Myocyte (in vitro differentiated cells): ENCODE results near the gene PAFAH1B2. TPM values are rescaled to one million over a fixed set of nuclear protein-coding genes. Genes with fewer than 3 reads are reported as not detected.
"Not testable (repeated sequence)": the region's sequence is repeated elsewhere in the genome, so short reads cannot be mapped to it uniquely, and the experiment has no call there.

ENCODE experiments used
- DNase-seq: peaks from one replicate; pipeline ENCODE4 v3.0.0-alpha.2; 2012; ENCODE audit warnings: low read depth
- total RNA-seq: library from RNA; depleted of rRNA; stranded (reverse); fragments of >200 nt; gene quantifications from 2 replicates; pipeline ENCODE4 v1.2.3, GENCODE V29; 2014

The PAFAH1B2 gene
- total RNA-seq, 1 donor from 2014 or later, result 93.0 TPM

DNA sequence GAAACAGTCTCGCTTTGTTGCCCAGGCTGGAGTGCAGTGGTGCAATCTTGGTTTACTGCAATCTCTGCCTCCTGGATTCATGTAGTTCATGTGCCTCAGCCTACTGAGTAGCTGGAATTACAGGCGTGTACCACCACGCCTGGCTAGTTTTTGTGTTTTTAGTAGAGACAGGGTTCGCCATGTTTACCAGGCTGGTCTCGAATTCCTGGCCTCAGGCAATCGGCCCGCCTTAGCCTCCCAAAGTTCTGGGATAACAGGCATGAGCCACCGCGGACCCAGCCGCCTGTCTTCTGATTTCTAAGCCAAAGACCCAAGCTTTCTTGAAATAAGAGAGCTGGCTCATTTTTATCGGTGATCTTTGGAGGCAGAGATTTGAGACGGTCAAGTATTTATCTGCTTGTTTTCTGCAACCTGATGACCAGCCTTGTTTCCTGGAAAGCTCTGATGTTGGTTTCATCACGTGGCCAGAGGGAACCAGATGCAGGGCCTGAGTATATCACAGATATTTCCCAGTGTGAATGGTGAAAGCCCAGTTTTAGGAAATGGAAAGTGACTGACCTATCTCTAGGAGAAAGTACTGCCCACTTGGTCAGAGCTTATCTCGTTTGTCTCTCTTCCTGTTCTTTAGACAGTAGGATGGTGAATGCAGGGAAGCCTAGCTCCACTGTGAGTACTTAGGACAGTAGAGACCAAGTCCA lies 28.8 kb downstream of the PAFAH1B2 start:
- DNase-seq, result no peak

- no peak for DNase-seq
Measured at GRCh38 chr11:117175104-117175503, 31.0 kb downstream of the PAFAH1B2 start.

DNA sequence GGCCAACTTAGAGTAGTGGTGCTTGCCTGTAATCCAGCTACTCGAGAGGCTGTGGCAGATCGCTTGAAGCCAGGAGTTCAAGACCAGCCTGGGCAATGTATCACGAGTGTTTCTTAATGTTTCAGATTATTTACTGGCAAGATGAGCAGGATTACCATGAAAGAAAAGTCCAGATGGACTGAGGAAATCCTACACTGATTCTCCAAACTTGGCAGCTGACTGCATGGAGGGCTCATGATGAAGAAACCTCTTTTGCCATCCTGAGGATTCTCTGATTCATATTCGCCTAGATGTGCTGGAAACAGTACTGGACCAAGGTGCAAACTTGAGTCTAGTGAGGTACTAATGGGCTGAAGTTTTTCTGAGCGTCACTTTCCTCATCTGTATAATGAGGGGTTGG lies 31.7 kb downstream of the PAFAH1B2 start:
- DNase-seq, result no peak

DNA sequence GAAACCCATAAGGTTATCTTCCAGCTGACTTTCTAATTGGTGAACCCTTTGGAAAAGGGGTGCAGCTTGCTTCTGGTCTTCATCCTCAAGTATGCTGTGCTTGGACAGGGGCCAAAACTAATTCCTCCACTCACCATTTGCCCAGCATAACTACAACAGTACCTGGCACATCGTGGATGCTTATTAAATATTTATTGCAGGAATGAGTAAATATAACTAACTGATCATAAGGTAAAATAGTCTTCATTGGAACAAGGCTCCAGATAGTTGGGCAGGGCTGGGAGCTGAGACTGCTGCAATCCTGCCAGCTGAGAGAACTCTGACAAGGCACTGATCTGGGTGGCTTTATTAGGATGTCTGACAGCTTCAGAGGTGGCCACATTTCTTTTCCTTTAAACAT lies 32.1 kb downstream of the PAFAH1B2 start:
- DNase-seq, result no peak

- DNase-seq, result no peak
Measured at GRCh38 chr11:117177534-117178209, 33.6 kb downstream of the PAFAH1B2 start.

- peak; percentile 95 for DNase-seq
Measured at GRCh38 chr11:117178210-117179034, 34.3 kb downstream of the PAFAH1B2 start, which contains the start of gene SIDT2. Gene SIDT2, plus strand, starts transcription at chr11:117178743. Its CDS starts 521 bp downstream, at chr11:117179264.

DNA sequence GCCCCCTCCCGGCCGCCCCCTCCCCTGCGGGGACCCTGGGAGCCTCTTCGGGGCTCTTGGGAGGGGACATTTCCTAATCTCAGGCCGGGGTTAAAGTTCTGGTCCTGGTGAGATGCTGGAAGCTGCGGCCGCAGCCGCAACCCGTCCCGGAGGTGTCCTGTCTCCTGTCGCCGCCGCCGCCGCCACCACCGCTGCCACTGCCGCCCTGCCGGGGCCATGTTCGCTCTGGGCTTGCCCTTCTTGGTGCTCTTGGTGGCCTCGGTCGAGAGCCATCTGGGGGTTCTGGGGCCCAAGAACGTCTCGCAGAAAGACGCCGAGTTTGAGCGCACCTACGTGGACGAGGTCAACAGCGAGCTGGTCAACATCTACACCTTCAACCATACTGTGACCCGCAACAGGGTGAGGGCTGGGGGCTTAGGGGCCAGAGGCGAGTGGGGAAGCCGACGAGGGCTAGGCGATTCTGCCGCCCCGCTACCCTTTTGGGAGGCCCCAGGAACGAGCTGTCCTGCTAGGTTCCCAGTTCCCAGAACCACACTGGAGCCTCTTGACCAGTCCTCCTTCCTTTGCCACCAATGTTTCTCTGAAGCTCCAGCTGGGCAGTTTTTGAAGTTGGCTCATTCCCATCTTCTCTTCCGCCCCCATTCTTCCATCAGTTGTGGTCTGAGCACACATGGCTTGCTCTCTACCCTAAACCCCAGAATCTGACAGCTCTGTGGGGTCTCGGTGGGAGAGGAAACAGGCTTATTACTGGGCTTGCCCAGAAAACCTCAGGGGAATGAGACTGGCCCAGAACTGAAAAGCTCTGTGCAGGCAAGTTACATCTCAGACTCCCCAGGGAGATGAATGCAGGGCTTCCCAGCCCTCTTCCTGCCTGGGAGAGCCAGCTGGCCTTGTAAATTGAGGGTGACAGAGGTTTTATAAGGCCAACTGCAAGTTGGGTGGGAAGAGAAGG lies 35.2 kb downstream of the PAFAH1B2 start:
- DNase-seq, result peak; percentile 77

DNA sequence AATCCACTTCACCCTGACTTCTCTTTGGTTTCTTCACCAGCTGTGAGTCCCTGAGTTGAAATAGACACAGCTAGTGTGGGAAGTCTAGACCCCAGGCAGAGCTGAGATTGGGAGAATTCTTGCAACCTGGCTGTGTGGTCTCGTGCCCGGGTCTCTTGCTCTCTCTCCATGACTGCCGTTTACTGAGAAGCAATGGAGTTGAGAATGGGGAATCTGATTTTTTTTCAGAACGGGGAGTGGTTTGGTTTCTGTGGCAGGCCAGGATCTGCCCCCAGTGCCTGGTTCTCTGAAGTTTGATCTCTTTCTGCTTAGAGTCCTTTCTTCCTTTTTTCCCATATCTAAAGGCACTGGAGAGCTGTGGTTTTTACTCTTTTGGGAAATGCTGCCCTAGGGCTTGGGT lies 35.9 kb downstream of the PAFAH1B2 start:
- no peak for DNase-seq

DNA sequence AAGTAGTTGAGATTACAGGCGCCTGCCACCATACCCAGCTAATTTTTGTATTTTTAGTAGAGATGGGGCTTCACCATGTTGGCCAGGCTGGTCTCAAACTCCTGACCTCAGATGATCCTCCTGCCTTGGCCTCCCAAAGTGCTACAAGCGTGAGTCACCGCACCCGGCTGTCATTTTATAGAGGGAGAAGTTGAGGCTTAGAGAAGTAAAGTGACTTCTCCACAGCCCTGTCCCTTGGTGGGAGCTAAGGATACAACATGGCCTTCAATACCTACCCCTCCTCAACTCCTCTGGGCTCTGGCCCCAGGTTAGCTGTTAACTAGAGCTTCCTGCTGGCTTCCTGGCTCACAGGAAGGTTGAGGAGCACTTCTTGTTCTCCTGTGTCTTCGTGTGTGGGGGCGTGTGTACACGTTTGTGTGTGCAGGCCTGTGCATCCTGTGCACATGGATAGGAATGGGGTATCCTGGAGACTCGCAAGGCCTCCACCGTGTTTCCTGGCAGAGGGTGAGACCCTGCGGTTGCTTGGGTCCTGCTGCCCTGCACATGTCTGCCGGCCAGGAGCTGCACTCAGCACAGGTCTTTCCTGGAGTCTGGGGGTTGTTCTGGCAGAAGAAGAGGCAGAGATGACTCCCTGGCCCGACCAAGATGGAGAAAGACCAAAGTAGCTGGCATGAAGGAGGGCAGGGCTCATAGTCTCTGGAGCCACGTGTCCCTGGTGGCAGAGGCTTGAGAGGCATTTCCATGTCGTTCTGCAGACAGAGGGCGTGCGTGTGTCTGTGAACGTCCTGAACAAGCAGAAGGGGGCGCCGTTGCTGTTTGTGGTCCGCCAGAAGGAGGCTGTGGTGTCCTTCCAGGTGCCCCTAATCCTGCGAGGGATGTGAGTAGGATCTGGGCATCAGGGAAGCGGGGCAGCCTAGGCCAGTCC lies 36.8 kb downstream of the PAFAH1B2 start:
- peak; percentile 73 for DNase-seq

DNA sequence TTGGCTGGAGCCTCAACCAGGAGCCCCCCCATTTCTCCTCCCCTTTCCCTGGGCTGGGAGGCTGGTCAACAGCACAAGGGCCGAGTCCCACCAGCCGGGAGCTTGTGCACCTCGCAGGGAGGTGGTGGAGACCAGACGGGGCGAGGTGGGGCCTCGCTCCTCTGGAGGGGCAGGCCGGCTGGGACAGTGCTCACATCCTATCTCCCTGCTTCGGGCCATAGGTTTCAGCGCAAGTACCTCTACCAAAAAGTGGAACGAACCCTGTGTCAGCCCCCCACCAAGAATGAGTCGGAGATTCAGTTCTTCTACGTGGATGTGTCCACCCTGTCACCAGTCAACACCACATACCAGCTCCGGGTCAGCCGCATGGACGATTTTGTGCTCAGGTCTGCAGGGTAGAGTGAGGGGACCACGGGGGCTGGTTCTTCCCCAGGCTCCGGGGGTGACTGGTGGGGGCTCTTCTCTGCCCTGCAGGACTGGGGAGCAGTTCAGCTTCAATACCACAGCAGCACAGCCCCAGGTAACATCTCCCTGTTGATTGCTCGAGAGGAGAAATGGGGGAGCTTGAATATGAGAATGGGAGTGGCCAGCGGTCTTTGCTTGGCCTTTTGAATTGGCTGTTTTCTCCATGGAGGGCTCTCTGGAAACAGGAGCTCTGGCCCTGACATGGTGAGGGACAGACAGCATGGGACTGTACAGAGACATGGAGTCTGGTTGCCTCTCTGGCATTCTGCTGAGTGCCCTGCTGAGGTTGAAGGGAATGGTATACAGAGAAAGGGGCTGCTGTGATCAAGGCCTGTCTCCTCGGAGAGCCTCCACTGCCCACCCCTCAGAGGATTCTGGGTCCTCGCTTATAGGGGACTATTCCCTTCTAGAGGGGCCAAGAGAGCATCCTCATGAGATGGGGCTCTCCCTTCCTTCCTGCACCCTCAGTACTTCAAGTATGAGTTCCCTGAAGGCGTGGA lies 37.8 kb downstream of the PAFAH1B2 start:
- no peak for DNase-seq

DNA sequence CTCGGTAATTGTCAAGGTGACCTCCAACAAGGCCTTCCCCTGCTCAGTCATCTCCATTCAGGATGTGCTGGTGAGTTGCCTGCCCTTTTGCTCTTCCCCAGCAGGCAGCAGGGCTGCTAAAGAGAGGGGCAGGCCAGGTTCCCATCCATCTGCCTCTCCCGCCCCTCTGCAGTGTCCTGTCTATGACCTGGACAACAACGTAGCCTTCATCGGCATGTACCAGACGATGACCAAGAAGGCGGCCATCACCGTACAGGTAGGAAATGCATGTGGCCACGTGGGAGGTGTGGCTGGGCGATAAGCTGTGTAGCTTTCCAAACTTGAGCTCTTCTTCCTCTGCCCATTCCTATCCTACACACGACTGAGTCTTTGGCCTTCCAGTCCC lies 38.5 kb downstream of the PAFAH1B2 start:
- no peak for DNase-seq

GRCh38 chr11:117183178-117183577 lies 39.1 kb downstream of the PAFAH1B2 start:
- DNase-seq, result not testable (repeated sequence)

GRCh38 chr11:117183724-117184349 lies 39.8 kb downstream of the PAFAH1B2 start:
- no peak for DNase-seq

- DNase-seq, result no peak
Measured at GRCh38 chr11:117185736-117186430, 41.8 kb downstream of the PAFAH1B2 start.

DNA sequence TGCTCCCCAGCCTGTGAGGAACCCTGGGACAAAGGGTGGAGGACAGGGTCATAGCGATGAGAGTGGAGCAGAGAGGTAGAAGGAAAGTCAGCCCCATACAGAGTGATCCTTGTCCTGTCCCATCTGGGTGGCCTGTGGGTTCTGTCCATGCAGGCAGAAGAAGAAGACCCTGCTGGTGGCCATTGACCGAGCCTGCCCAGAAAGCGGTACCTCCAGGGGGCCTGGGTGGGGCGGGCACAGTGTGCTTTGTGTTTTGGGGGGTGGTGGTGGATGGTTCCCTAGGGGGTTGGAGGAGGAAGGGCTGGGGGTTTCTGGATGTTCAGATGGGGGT lies 42.3 kb downstream of the PAFAH1B2 start:
- DNase-seq, result no peak

DNA sequence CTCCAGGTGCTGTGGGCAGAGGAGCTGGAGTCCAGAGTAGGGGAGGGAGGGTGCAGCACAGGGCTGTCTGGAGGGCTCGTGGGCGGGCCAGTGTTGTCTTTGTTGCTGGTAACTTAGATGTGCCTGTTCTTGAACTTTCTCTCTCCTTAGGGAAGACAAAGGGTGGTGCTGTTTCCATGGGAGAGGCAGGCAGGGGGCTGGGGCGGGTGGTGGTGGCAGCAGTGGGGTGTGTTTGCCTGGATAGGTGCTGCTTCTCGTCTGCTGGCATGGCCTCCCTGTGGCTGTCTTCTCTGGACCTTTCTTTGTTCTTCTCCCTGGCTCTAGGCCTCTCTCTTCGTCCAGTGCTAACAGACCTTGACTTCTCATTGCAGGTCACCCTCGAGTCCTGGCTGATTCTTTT lies 42.9 kb downstream of the PAFAH1B2 start:
- no peak for DNase-seq

- no peak for DNase-seq
Measured at GRCh38 chr11:117187428-117187798, 43.3 kb downstream of the PAFAH1B2 start.
